Measurements from ENCODE around the gene PDXK. TPM values are rescaled to one million over a fixed set of nuclear protein-coding genes. Genes with fewer than 3 reads are reported as not detected.

Gene PDXK
- total and polyA plus RNA-seq, 10 of the 15 experiments (the other 5 are each of a cell fraction or from before 2014, with no cell fraction given): 3.7 to 141 (median 60.0) TPM

GRCh38 chr21:43728467-43729390 lies 9.8 kb downstream of the PDXK start:
- Histone ChIP-seq H3K9ac (ENCODE audit: control insufficient read depth, insufficient read depth, low read length) (peak overlapping the region; percentile 58), H3K27me3 (replicated peaks in 1 of 2; ENCODE audit: control insufficient read depth in 2 of 2, insufficient read depth in 2 of 2, low read length in 1 of 2) (no peaks in the 10 kb centered on the region), H3K27ac (ENCODE audit: control insufficient read depth, insufficient read depth) (peak overlapping the region; percentile 49), H3K79me2 (ENCODE audit: control insufficient read depth, insufficient read depth, low read length) (peaks cover 53% of the 10 kb centered on the region), H3K9me3 (replicated peaks; ENCODE audit: control insufficient read depth, insufficient read depth, low read length) (no peaks in the 10 kb centered on the region), H3K4me2 (ENCODE audit: control insufficient read depth, insufficient read depth) (peak overlapping the region; percentile 71), H3K4me1 (ENCODE audit: control insufficient read depth, insufficient read depth, low read length) (peaks cover 47% of the 10 kb centered on the region), H2AFZ (ENCODE audit: control insufficient read depth, low read depth, low read length) (peak overlapping the region; percentile 25), H3K36me3 (ENCODE audit: control insufficient read depth in 2 of 2, insufficient read depth in 2 of 2, low read length in 1 of 2) (peaks cover 3 to 9% of the 10 kb centered on the region in 2 experiments; a peak in 3 of 4 replicates), H3K4me3 (peak overlapping the region; percentile 80), H4K20me1 (ENCODE audit: control insufficient read depth, insufficient read depth) (no peaks in the 10 kb centered on the region)
- BruUV-seq (replicated peaks): no TSS peak
- RAD21 ChIA-PET (ENCODE audit: unreplicated experiment): interaction anchor here (0.6 to 2.0 kb wide), 11 partner anchors 9 to 193 kb away, joined by 3 to 16 read pairs (median 3); partner anchors contain the start of gene RRP1
- in situ Hi-C loops (cut with MboI): no loop called here
- FAIRE-seq (peak; percentile 90), DNase-seq (ENCODE audit: low read depth, low spot score) (peak; percentile 64), ATAC-seq (peak; percentile 89)
- intact Hi-C loops (cut with micrococcal nuclease; ENCODE audit: unreplicated experiment): loop anchor here (5.0 kb wide), 2 partner anchors 49 to 116 kb away; partner anchors contain the start of gene CSTB
- 14% methylated on average over 56 of the region's 59 CpGs for WGBS (ENCODE audit: insufficient coverage, insufficient replicate concordance, low lambda C conversion rate, missing lambda C conversion rate)
- POLR2A ChIA-PET: interaction anchor here (0.5 to 1.8 kb wide), 8 partner anchors 9 to 293 kb away, joined by 3 to 8 read pairs (median 4); partner anchors contain the start of gene RRP1
- CTCF ChIA-PET: interaction anchor here (0.7 to 3.7 kb wide), 13 partner anchors 9 to 73 kb away, joined by 3 to 18 read pairs (median 4); partner anchors contain the start of gene PDXK
- SMC1A ChIA-PET (ENCODE audit: uncharacterized antibody, unreplicated experiment): interaction anchor here (1.0 to 2.9 kb wide), 6 partner anchors 12 to 67 kb away, joined by 4 to 18 read pairs (median 5); partner anchors contain the start of gene RRP1
- peak; percentile 90 for TF ChIP-seq MYC (IDR thresholded peaks at IDR 0.05; ENCODE audit: insufficient read depth, insufficient read length, insufficient replicate concordance, low read length, severe bottlenecking)
- peak; percentile 16 to 57; a peak in 2 of 4 replicates for TF ChIP-seq EP300 (IDR thresholded peaks at IDR 0.05; ENCODE audit: borderline replicate concordance in 1 of 2, control insufficient read depth in 1 of 2, low read depth in 2 of 2, low read length in 2 of 2)
- TF ChIP-seq POLR2A (IDR thresholded peaks at IDR 0.05; ENCODE audit: low read depth, low read length): peak; percentile 85
- TF ChIP-seq LARP7 (IDR thresholded peaks at IDR 0.05): peak; percentile 88; the same call in 1 of the 2 replicates
- no peak for TF ChIP-seq PML (IDR thresholded peaks at IDR 0.05; ENCODE audit: low read length)
- TF ChIP-seq RAD51 (IDR thresholded peaks at IDR 0.05): peak; percentile 87
- TF ChIP-seq USF1 (IDR thresholded peaks at IDR 0.05; ENCODE audit: borderline replicate concordance, extremely low read length, insufficient read depth, low read depth, low read length): peak; percentile 88
- no peak for TF ChIP-seq HDAC6 (IDR thresholded peaks at IDR 0.05; ENCODE audit: unreplicated experiment)
- no peak for TF ChIP-seq SUZ12 (IDR thresholded peaks at IDR 0.05; ENCODE audit: unreplicated experiment)
- no peak for TF ChIP-seq ZBTB4 (CRISPR knock-in tag; IDR thresholded peaks at IDR 0.05)
- TF ChIP-seq E4F1 (IDR thresholded peaks at IDR 0.05; ENCODE audit: borderline replicate concordance, partially characterized antibody): peak; percentile 37
- TF ChIP-seq GABPA (IDR thresholded peaks at IDR 0.05; ENCODE audit: low read depth): no peak
- TF ChIP-seq IRF4 (IDR thresholded peaks at IDR 0.05; ENCODE audit: low read depth, low read length): 0 out of 2 replicates have a peak, but pooled peaks have one; percentile 39
- TF ChIP-seq IKZF1 (conservative IDR thresholded peaks at IDR 0.05): peak; percentile 96

Measured in GM12878 (cell line).